ENCODE results near the gene MEIS3. TPM values are rescaled to one million over a fixed set of nuclear protein-coding genes. Genes with fewer than 3 reads are reported as not detected.

The MEIS3 gene
- total RNA-seq, 6 experiments from 2014 or later, result 34.1 to 50.3 (median 46.3) TPM

DNA sequence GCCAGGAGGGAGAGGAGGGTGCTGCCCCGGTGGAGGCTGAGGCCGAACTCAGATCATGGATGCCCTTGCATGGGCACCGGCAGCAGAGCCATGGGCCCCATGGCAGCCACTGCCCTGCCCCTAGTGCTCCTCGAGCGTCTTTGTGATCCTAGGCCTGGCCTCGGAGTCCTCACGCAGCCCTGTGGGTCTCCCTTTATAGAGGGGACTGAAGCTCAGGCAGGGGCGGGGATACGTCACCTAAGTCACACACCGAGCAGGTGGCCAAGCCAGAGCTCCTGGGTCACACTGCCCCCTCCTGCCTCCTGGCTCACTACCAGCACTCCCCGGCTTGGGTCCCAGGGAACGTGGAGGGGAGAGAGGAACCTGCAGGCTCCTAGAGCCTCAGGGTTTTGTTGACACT is 41.5 kb downstream of the MEIS3 start:
- TF ChIP-seq, protein P1, sequence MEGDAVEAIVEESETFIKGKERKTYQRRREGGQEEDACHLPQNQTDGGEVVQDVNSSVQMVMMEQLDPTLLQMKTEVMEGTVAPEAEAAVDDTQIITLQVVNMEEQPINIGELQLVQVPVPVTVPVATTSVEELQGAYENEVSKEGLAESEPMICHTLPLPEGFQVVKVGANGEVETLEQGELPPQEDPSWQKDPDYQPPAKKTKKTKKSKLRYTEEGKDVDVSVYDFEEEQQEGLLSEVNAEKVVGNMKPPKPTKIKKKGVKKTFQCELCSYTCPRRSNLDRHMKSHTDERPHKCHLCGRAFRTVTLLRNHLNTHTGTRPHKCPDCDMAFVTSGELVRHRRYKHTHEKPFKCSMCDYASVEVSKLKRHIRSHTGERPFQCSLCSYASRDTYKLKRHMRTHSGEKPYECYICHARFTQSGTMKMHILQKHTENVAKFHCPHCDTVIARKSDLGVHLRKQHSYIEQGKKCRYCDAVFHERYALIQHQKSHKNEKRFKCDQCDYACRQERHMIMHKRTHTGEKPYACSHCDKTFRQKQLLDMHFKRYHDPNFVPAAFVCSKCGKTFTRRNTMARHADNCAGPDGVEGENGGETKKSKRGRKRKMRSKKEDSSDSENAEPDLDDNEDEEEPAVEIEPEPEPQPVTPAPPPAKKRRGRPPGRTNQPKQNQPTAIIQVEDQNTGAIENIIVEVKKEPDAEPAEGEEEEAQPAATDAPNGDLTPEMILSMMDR (IDR thresholded peaks at IDR 0.05), result no peak
- Mint-ChIP-seq H3K9me3 (no peaks in the 10 kb centered on the region), H3K4me1 (ENCODE audit: low read depth) (no peaks in the 10 kb centered on the region), H3K27me3 (ENCODE audit: insufficient read depth) (no peaks in the 10 kb centered on the region), H3K4me3 (no peak overlapping the region), H3K36me3 (ENCODE audit: low read depth) (peaks cover 9% of the 10 kb centered on the region), H3K27ac (no peak overlapping the region)
- DNase-seq, result no peak

DNA sequence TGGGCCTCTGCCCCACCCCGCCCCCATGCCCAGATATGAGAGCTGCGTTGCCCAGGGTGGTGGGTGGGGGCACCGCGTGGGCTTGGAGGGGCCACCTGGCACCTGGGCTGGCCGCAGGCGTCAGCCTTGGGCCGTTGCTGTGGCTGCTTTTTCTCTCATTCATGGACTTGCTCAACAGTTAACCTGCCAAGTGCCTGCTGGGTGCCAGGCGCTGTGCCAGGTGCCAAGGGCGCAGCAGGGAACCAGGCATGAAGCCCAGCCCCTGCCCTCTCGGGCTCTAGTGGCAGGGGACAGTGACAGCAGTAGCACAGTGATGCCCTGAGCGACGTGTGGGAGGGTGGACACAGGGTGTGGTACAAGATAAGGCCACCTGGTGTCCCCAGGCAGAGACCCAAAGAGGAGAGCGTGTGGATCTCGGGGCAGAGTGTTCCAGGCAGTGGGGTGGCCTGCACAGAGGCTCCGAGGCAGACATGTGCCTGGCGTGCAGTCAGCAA is 42.1 kb downstream of the MEIS3 start:
- TF ChIP-seq, protein P1 (IDR thresholded peaks at IDR 0.05), result no peak
- no peak for DNase-seq
- no peaks in the 10 kb centered on the region for H3K9me3 Mint-ChIP-seq
- no peaks in the 10 kb centered on the region for H3K4me1 Mint-ChIP-seq (ENCODE audit: low read depth)
- no peaks in the 10 kb centered on the region for H3K27me3 Mint-ChIP-seq (ENCODE audit: insufficient read depth)
- peaks cover 7% of the 10 kb centered on the region for H3K36me3 Mint-ChIP-seq (ENCODE audit: low read depth)
- no peak overlapping the region for H3K4me3 Mint-ChIP-seq
- no peak overlapping the region for H3K27ac Mint-ChIP-seq

DNA sequence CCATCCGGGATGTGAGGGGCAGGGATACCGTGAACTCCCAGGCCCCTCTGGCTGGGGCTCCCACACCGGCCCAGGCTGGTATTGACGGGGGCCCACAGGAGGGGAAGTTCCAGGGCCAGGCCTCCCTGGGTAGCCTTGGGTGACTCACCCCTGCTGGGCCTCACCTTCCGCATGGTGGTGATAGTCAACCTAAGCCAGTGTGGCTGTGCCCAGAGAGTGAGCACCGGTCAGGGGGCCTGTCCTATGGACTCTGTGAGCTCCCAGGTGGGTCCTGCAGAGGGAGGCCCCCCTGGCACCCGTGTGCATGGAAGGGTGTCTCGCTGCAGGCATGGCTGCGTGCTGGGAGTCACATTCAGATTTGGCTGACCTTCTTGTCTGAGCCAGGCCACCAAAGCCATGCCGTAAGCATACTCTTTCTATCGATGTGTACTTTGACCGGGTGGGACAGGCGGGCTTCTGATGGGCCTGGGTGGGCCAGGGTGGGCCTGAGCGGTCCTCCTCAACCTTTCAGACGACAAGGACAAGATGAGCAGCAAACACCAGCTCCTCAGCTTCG is 42.7 kb downstream of the MEIS3 start:
- no peaks in the 10 kb centered on the region for H3K9me3 Mint-ChIP-seq
- H3K27ac Mint-ChIP-seq, result no peak overlapping the region
- no peak for DNase-seq
- H3K4me3 Mint-ChIP-seq, result no peak overlapping the region
- H3K36me3 Mint-ChIP-seq (ENCODE audit: low read depth), result peaks cover 4% of the 10 kb centered on the region
- TF ChIP-seq, protein P1 (IDR thresholded peaks at IDR 0.05), result no peak
- no peaks in the 10 kb centered on the region for H3K4me1 Mint-ChIP-seq (ENCODE audit: low read depth)
- no peaks in the 10 kb centered on the region for H3K27me3 Mint-ChIP-seq (ENCODE audit: insufficient read depth)

DNA sequence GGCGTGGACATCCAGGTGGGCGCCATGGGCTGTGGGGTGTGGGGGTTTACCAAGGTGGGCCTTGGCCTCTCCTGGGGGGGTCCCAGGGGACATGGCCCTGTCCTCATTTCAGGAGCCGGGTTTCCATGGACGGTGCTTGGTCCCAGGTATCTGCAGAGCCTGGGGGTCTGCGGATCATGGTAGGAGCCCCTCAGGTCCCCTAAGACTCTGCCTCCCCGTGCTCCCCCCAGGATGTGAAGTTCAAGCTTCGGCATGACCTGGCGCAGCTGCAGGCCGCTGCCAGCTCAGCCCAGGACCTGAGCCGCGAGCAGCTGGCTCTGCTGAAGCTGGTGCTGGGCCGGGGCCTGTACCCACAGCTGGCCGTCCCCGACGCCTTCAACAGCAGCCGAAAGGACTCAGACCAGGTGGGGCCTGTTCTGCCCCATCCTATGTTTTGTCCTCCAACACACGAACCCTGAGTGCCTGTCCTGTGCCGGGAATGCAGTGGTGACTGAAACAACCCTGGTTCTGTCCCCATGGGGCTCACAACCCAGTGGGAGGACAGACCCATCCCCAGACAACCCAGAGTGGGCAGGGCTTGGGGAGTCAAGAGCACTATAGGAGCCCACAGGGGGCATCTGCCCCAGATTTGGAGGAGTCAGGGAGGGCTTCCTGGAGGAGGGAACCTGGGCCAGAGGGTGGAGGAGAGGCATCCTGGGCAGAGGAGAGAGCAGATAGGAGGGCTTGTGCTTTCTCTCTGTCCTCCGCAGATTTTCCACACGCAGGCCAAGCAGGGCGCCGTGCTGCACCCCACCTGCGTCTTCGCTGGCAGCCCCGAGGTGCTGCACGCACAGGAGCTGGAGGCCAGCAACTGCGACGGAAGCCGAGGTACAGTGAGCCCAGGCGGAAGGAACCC is 43.4 kb downstream of the MEIS3 start:
- Mint-ChIP-seq H3K36me3 (ENCODE audit: low read depth) (no peaks in the 10 kb centered on the region; the same call in 1 of the 2 replicates), H3K27me3 (ENCODE audit: insufficient read depth) (no peaks in the 10 kb centered on the region), H3K4me3 (no peak overlapping the region), H3K9me3 (no peaks in the 10 kb centered on the region), H3K4me1 (ENCODE audit: low read depth) (no peaks in the 10 kb centered on the region), H3K27ac (no peak overlapping the region)
- TF ChIP-seq, protein P1 (IDR thresholded peaks at IDR 0.05), result no peak
- no peak for DNase-seq

DNA sequence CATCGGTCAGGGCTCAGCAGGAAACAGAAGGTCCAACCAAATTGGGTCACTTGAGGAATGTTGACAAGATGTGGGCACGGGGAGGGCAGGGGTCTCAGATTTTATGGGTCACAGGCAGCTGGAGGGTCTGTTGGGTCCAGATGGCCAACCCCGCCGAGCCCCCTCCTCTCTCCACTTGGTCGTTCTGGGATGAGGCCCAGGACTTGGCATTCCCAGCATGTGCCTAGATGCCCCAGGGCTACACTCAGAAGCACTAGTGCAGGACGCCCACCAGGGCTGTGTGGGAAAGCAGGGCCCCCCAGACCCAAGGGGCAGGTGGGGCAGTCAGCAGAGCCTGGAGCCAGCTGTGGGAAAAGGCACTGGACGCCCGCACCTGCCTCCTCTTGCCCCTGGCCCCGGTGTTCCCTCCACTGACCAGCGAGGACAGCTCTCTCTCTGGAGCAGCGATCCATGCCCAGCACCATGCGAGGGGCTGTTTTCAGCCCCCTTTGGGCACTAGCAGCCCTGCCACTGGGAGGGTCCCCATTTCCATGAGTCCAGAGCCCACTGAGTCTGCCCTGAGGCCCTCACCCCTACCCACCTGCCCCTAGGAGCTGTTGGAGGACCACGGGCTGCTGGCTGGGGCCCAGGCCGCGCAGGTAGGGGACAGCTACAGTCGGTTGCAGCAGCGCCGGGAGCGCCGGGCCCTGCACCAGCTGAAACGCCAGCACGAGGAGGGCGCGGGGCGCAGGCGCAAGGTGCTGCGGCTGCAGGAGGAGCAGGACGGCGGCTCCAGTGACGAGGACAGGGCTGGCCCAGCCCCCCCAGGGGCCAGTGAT is 44.2 kb downstream of the MEIS3 start:
- H3K36me3 Mint-ChIP-seq (ENCODE audit: low read depth), result no peaks in the 10 kb centered on the region; the same call in 1 of the 2 replicates
- H3K27me3 Mint-ChIP-seq (ENCODE audit: insufficient read depth), result peaks cover 2% of the 10 kb centered on the region; the same call in 1 of the 2 replicates
- TF ChIP-seq, protein P1 (IDR thresholded peaks at IDR 0.05), result no peak
- no peak overlapping the region for H3K4me3 Mint-ChIP-seq
- peaks cover 5% of the 10 kb centered on the region for H3K4me1 Mint-ChIP-seq (ENCODE audit: low read depth)
- no peak overlapping the region for H3K27ac Mint-ChIP-seq
- DNase-seq, result no peak
- H3K9me3 Mint-ChIP-seq, result no peaks in the 10 kb centered on the region

Measured in HFFc6 (cell line).